Stimulated activated CD8-positive, alpha-beta memory T cell treated with anti-CD3 and anti-CD28 coated beads, Interleukin-12 subunit alpha, Interleukin-12 subunit beta, amount 100 ng/mL, for 24 hours (primary cell): Measurements from ENCODE around the gene SYS1.

Source experiments
- DNase-seq: peaks from one replicate; pipeline ENCODE4 v3.0.0-alpha.2; 2020; ENCODE audit errors: extremely low read depth

The SYS1 gene

GRCh38 chr20:45387274-45387673 lies 24.3 kb downstream of the SYS1 start:
- DNase-seq: no peak

GRCh38 chr20:45390931-45391330 lies 28.0 kb downstream of the SYS1 start:
- DNase-seq: no peak

- no peak for DNase-seq
These were observed 28.6 kb downstream of the SYS1 start for GRCh38 chr20:45391559-45391958.

GRCh38 chr20:45392733-45393132 lies 29.8 kb downstream of the SYS1 start:
- no peak for DNase-seq

GRCh38 chr20:45394221-45395113 lies 31.5 kb downstream of the SYS1 start:
- DNase-seq: no peak

GRCh38 chr20:45395114-45395415 lies 32.1 kb downstream of the SYS1 start:
- DNase-seq: no peak

- DNase-seq: no peak
These were observed 36.1 kb downstream of the SYS1 start for GRCh38 chr20:45399018-45399417.

GRCh38 chr20:45400346-45401031 lies 37.5 kb downstream of the SYS1 start:
- no peak for DNase-seq

- no peak for DNase-seq
These were observed 40.0 kb downstream of the SYS1 start for GRCh38 chr20:45402946-45403345.

- no peak for DNase-seq
These were observed 41.5 kb downstream of the SYS1 start for GRCh38 chr20:45404438-45404837.

GRCh38 chr20:45405571-45406259 lies 42.8 kb downstream of the SYS1 start:
- DNase-seq: no peak

- DNase-seq: no peak
These were observed 43.5 kb downstream of the SYS1 start for GRCh38 chr20:45406260-45407066.

GRCh38 chr20:45407067-45407745 lies 44.2 kb downstream of the SYS1 start:
- no peak for DNase-seq

- no peak for DNase-seq
These were observed 45.1 kb downstream of the SYS1 start, which contains the start of gene DBNDD2 for GRCh38 chr20:45407783-45408645. DBNDD2 (plus strand) TSS chr20:45408289; CDS start chr20:45408468, 179 bp downstream.

- DNase-seq: no peak
These were observed 45.8 kb downstream of the SYS1 start for GRCh38 chr20:45408646-45409213.

- no peak for DNase-seq
These were observed 46.7 kb downstream of the SYS1 start for GRCh38 chr20:45409521-45410272.

GRCh38 chr20:45410887-45411286 lies 47.9 kb downstream of the SYS1 start:
- no peak for DNase-seq

GRCh38 chr20:45412653-45413052 lies 49.7 kb downstream of the SYS1 start:
- DNase-seq: no peak

- no peak for DNase-seq
These were observed 50.5 kb downstream of the SYS1 start for GRCh38 chr20:45413479-45413878.
